Smooth muscle cell of the brain vasculature (primary cell): ENCODE data around the gene SYT9.
"Not testable (repeated sequence)": the region's sequence is repeated elsewhere in the genome, so short reads cannot be mapped to it uniquely, and the experiment has no call there.

ENCODE experiments used
- DNase-seq: peaks from one replicate; pipeline ENCODE4 v3.0.0-alpha.2; 2012; ENCODE audit warnings: low read depth, low spot score

The SYT9 gene

DNA sequence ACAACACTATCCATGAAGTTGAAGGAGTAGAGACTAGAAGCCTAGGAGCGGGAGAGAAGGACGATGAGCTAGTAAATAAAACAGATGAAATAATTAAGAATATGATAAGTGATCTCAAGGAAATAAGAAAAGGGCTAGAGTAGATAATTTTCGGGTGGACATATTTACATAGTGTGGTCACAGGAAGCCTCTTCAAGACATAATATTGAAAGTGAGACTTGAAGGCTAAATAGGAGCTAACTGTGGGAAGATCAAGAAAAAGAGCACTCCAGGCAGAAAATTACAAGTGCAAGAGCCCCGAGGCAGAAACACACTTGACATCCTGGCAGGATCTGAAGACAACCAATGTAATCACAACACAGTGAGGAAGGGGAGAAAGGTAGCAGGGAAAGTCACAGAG, 250.2 kb downstream of the SYT9 start:
- DNase-seq = no peak

DNA sequence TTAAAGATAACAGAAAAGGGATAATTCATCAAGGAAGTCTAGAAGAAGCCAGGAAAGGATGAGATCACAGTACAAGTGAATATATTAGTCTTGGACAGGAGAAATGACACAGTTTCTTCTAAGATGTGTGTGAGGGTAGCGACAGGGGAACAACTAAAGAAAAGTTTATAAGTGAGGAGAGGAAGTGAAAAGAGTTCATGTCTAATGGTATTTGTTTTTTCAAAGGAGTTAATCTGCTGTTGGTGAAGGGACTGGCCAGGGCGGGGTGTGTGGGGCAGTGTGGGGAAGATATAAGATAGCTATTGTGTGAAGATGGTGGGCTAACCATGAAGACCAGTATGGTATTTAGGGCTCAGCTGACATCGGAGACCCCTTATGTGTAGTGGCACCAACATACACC, 254.5 kb downstream of the SYT9 start:
- DNase-seq = no peak

DNA sequence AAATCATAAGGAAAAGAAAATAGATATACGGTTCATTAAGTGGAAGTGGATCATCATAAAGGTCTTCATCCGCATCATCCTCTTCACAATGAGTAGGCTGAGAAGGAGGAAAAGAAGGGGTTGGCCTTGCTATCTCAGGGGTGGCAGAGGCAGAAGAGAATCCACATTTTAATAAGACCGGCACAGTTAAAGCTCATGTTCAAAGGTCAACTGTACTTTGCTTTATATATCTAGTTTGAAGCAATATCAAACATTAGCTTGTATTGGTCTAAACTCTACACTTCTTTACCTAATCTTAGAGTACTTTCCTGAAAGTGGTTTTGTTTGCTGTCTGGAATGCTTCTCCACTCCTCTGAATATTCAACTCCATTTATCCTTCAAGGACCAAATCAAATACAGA, 256.4 kb downstream of the SYT9 start:
- DNase-seq = no peak

DNA sequence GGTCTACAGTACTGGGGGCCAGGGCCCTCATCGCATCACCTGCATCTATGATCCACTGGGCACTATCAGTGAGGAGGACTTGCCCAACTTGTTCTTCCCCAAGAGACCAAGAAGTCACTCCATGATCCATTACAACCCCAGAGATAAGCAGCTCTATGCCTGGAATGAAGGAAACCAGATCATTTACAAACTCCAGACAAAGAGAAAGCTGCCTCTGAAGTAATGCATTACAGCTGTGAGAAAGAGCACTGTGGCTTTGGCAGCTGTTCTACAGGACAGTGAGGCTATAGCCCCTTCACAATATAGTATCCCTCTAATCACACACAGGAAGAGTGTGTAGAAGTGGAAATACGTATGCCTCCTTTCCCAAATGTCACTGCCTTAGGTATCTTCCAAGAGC, 258.3 kb downstream of the SYT9 start:
- DNase-seq = no peak

GRCh38 chr11:7511401-7511800, 259.7 kb downstream of the SYT9 start:
- no peak for DNase-seq

GRCh38 chr11:7512525-7513233, 261.0 kb downstream of the SYT9 start:
- no peak for DNase-seq

- no peak for DNase-seq
These were observed 261.8 kb downstream of the SYT9 start, which contains the start of gene PPFIBP2 for GRCh38 chr11:7513234-7514098. Gene PPFIBP2, plus strand, starts transcription at chr11:7513999. Its CDS starts 35,477 bp downstream, at chr11:7549476.

DNA sequence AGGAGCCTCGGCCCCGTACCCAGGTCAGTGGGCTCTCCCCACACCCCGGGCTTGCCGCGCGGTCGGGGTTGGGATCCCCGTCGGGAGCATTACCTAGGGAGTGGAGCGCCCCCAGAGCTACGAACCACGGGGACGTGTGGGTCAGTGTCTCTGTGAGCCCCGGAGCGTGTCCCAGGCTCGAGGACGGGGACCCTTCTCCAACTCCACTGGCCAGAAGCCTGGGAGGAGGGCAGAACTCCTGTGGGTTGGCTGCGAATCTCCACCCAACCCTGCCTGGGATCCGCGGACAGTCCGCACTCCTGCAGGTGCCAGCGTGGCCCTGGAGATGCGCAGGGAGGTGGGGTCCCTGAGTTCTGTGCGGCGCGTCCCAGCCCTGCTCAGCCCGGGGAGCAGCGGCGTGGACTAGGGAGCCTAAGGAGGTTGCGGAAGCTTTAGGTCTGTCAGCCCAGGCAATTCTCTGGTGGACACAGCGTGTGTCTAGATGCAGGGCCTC, 262.4 kb downstream of the SYT9 start:
- DNase-seq = no peak

DNA sequence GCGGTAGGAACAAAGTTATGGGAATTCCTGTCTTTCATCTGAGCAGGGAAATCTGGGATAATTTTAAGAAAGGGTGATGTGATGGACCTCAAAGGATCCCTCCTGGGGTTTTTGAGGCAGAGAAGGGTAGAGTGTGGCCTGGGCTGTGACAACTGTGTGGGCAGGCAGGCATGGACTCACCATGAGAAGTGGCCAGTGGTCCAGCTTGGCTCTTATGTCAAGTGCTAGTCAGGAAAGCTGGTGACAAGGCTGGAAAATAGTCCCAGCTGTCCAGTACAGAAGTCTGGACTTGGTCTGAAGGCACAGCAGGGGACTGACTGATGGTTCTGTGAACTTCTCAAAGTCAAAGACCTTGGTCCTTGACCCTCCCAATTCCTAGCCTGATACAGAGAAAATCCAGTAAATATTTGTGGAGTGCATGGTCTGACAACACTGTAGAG, 263.8 kb downstream of the SYT9 start:
- no peak for DNase-seq

- DNase-seq = no peak
These were observed 264.8 kb downstream of the SYT9 start for GRCh38 chr11:7516475-7516874.

GRCh38 chr11:7517743-7518142, 266.0 kb downstream of the SYT9 start:
- DNase-seq = not testable (repeated sequence)
